NCI-H82 treated with DMSO at 0.1 percent for 48 hours (cell line): Measurements from ENCODE around the gene DEDD.
A peak's percentile ranks its signal among the peaks of the same experiment; 100 is the strongest.
"Not testable (repeated sequence)": the region's sequence is repeated elsewhere in the genome, so short reads cannot be mapped to it uniquely, and the experiment has no call there.

Experiments
- DNase-seq: peaks from one replicate; lab custom pipeline; 2025; ENCODE audit not compliant: unreplicated experiment; lab: John Stamatoyannopoulos, UW

Gene DEDD

DNA sequence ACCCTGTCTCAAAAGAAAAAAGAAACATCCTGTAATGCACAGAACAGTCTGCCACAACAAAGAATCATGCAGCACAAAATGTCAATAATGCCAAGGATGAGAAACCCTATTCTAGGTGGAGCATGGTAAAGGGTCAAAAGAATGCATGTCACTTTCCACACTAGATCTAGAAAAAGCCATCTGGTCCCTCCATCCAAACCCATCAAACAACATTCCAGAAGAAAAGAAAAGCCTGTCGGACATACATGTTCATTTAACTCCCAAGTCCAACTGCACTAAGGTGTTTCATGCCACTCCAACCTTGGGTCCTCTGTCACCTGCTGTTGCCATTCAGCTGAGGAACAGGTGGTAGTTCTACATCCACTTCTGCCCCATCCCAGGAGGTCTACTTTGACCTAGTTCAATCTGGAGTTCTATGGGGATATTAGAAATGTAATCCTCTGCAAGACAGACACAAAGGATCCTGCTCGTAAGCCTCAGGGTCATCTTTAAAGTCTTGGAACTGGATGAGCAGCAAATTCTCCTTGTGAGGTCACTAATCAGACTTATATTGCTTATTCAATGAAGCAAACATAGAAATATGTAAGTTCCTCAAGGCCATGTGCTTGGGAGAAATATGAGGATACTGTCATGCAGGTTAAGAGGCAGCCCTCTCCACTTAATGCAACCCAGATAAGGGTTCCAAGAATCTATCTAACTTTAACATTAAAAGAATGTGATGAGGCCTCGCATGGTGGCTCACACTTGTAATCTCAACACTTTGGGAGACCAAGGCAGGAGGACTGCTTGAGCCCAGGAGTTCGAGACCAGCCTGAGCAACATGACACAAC, 3.7 kb downstream of the DEDD start:
- DNase-seq: no peak

DNA sequence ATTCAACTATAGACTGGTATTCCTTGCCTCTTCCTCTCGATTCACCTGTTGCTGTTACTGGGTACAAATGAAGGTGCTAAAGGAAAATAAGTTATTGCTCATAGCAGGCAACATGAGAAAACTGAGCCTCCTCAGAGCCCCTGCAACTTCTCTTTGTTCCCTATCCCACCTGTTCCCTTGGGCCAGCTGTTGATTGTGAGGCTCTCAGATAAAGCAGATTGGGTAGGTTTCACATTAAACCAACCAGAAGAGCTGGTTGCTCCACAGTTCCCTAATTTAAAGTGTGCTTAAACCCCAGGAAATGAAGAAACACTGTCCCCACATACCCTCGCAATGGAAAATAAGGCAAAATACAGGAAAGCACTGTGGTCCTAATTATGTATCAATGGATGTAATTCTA, 4.8 kb downstream of the DEDD start:
- DNase-seq: no peak

DNA sequence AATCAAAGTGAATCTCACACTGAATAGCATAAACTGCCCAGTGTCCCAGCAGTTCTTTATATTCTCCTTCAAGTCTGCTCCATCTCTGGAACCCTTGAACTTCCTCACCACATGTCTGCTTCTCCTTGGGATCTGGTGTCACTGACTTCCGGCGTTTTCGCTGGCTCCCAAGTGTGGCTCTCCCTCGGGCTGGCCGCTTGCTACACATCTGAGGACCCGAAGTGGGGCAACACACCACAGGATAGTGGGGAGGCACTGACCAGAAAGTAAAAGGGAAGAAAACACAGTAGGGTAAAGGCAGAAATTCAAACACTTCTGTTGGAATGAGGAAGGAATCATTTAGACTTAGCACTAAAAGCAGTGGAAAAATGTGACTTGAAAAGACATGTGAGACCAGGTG, 9.5 kb downstream of the DEDD start:
- DNase-seq: no peak

DNA sequence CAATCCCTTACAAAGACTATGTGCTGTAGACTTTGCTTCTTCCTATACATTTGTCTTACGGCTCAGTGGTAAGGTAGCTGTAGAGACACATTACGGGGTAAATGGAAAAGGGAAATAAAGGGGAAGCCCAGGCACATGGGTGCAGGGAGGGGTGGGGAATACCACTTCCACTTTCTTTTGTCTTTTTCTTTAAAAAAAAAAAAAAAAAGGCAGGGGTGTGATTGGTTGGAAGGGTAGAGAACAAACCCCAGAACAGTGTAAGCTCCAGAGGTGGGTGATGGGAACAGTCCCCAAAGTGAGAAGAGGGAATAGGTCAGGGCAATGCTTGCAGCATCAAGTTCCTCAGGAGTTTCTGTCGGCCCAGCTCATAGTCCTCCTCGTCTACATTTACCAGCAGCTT, 10.6 kb downstream of the DEDD start:
- DNase-seq: no peak

DNA sequence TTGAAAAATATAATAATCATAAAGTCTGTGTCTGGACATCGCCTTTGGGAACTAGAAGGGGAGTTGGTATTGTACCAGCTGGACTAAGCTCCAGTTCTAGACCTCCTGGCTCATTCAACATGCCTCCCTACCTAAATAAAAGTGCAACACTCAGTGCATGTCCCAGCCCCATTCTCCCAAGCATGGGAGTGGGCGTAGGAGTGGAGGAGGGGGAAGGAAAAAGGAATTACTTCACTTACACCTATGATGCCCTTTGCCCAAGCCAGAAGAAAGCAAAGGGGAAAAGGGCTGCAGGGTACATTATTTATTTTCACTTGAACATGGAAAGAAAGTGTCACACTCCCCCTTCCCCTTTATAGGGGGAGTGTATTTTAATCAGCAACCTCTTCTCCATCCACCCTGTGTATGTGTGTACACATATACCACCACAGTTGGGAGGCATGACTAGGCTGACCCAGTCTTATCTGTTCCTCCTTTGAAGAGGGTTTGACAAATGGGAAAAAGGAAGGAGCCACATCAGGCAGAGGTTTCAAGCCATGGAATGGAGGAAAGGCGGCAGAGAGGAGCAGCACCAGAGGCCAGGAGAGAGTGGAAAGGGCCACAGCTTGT, 11.3 kb downstream of the DEDD start:
- DNase-seq: no peak

DNA sequence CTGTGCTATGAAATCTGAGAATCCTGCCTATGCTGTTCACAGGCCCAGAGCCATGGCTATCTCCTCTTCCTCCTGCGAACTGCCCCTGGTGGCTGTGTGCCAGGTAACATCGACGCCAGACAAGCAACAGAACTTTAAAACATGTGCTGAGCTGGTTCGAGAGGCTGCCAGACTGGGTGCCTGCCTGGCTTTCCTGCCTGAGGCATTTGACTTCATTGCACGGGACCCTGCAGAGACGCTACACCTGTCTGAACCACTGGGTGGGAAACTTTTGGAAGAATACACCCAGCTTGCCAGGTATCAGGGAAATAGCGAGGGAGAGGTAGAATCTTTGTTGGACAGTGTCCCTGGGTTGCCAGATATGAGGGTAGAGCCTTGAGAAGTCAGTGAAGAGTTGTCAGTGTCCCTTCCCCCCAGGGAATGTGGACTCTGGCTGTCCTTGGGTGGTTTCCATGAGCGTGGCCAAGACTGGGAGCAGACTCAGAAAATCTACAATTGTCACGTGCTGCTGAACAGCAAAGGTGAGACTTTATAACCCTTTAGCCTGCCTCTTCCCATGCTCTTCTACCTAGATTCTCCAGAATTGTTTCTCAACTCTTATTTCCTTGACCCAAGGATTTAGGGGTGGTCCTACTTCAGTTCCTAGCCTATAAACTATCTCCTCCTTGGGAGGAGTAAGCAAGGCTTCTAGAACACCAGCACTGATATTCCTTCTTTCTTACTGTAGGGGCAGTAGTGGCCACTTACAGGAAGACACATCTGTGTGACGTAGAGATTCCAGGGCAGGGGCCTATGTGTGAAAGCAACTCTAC, 13.2 kb downstream of the DEDD start:
- DNase-seq: peak; percentile 43

DNA sequence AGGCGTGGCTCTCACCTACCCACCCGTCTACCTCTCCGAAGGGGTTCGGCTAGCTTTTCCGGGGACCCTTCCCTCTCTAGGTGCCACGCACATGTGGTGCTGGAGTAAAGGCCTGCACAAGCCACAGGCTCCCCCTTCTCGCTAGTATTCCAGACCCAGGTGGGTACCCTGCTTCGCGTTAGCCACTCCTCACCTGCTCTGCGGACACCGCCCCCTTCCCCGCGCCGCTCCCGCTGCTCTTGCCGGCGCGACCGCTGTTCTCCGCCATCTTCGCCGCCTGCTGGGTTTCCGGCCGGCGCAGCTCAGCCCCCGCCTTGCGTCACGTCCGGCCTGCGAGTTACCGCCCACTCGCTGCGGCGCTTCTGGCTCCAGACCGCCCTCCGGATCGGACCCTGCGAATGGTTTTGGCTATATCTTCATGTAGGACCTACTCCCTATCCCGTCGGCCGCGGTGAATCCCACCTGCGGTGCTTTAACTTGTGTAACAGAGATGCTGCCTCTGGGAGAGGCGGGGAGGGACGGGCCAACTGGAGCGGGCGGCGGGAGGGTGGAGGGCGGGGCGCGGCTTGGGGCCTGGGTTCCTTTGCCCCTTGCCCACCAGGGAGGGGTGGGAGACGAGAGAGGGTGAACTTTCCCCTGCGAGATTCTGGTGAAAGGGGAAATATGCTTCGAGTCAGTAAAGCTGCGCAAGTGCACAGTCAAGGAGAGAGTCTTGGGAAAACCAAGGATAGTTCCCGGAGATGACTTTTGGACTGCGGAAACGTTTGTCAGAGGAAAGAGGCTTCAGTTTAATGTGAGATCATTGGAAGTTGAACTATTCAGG, 14.5 kb downstream of the DEDD start, which contains the start of the genes NIT1 and PFDN2:
Gene NIT1 (plus strand): TSS at position 347 of the 823 bp plus-strand sequence. CDS start 72 bp downstream, at position 419.
Gene PFDN2 (minus strand): TSS at position 279 of the 823 bp plus-strand sequence. CDS start 11 bp downstream, at position 268.
- DNase-seq: peak; percentile 51

DNA sequence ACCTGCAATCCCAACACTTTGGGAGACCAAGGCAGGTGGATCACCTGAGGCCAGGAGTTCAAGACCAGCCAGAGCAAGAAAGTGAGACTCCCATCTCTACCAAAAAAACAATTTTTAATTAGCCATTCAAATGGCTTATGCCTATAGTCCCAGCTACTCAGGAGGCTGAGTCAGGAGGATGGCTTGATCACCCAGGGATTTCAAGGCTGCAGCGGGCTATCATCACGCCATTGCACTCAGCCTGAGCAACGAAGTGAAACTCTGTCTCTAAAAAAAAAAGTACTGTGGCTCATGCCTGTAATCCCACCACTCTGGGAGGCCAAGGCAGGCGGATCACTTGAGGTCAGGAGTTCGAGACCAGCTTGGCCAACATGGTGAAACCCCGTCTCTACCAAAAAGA, 16.5 kb downstream of the DEDD start:
- DNase-seq: not testable (repeated sequence)

DNA sequence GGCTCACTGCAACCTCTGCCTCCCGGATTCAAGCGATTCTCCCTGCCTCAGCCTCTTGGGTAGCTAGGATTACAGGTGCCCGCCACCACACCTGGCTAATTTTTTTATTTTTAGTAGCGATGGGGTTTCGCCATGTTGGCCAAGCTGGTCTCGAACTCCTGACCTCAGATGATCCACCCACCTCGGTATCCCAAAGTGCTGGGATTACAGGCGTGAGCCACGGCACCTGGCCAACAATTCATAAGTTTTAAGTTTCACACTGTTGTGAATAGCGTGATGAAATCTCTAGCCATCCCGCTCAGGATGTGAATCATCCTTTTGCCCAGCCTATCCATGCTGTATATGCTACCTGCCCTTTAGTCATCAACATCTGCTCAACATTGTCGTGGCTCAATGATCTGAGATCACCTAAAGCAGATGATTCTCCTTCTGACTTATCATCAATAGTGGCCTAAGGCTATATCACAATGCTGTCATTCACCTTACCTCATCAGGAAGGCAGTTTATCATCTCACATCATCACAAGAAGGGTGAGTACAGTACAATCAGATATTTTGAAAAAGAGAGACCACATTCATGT, 17.2 kb downstream of the DEDD start:
- no peak for DNase-seq

DNA sequence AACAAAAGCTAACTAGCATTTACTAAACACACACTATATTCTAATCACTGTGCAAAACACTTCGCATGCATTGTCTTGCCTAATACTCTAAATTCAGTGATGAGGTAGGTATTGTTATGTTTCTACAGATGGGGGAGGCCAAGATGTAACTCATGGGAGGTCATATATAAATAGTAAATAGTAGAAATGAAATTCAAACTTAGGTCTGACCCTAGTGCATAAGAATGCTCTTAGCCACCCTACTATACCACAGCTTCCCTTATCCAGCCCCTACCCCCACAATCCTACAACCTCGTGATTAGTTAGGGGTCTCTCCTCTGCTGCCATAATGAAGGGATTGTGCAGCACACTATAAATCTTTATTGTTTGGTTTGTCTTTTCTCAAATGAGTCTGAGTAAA, 17.9 kb downstream of the DEDD start:
- no peak for DNase-seq

DNA sequence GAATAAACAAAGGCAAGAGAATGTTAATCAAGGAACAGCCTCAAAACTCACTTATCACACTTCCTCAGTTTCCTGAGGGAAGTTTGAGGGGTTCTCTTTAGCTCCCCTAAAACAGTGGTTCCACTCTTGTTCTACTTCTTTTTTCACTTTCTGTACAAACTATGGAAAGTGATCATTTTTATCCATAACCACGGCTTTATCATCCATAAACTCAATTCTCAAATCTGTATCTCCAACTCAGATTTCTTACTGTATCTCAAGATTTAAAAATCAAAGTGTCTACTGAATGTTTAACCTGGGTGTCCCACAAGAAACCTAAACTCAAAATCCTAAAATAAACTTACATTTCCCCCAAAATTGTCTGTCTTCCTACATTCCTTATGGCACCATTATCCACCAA, 18.6 kb downstream of the DEDD start:
- DNase-seq: no peak

DNA sequence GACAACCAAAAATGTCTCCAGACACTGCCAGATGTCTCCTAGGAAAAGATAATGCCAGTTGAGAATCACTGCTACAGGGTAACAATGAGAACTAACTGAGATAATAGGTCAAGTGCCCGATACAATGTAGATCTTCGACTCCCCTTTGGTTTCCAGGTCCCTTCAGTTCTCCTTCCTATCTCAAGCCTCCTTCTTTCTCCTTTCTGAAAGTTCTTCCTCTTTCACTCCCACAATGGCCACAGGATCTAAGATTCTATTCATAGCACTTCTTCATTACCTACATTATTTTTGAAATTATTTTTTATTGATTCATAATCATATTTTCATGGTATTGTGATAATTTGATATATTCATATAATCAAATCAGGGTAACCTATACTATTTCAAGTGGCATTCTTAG, 20.9 kb downstream of the DEDD start:
- DNase-seq: no peak

DNA sequence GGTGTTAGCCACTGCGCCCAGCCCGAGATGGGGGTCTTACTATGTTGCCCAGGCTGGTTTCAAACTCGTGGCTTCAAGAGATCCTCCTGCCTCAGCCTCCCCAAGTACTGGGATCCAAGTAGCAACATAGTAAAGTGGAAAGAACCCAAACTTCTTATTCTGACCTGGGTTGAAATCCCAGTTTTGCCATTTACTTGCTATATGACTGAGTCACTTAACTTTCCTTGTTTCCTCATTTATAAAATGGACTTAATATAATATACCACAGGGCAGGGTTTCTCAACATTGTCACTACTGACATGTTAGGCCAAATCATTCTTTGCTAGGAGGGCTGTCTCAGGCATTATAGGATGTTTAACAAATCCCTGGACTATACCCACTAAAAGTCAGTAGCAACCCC, 21.4 kb downstream of the DEDD start:
- DNase-seq: no peak

DNA sequence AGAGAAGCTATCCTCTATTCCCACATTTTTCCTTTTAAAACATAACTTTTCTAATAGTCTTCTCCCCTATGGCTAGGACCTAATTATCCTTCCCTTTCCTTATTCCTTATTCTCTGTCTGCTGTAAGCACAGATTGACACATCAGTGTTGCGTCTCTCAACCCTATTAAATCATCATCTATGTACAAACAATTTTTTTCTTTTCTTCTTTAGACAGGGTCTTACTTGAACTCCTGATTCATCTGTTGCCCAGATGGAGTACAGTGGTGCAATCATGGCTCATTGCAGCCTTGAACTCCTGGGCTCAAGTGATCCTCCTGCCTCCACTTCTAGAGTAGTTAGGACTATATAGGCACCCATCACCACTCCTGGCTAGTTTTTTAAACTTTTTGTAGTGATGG, 26.0 kb downstream of the DEDD start:
- no peak for DNase-seq

DNA sequence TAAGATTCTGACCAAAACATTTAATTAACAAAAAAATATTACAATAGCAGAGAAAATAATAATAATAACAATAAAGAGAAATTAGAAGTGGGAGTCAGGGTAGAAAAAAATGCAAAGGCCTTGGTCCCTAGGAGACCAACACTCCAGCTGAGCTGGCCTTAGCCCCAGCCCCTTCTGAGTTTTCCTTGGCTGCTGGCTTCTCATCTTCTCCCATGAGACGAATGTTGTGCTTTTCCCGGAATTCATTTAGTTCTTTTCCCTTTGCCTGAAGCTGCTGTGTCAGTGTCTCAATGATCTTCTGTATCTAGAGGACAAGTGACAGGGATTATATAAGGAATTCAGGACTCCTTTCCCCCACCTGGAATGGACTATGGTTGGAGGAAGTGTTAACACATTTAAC, 31.9 kb downstream of the DEDD start:
- DNase-seq: no peak

DNA sequence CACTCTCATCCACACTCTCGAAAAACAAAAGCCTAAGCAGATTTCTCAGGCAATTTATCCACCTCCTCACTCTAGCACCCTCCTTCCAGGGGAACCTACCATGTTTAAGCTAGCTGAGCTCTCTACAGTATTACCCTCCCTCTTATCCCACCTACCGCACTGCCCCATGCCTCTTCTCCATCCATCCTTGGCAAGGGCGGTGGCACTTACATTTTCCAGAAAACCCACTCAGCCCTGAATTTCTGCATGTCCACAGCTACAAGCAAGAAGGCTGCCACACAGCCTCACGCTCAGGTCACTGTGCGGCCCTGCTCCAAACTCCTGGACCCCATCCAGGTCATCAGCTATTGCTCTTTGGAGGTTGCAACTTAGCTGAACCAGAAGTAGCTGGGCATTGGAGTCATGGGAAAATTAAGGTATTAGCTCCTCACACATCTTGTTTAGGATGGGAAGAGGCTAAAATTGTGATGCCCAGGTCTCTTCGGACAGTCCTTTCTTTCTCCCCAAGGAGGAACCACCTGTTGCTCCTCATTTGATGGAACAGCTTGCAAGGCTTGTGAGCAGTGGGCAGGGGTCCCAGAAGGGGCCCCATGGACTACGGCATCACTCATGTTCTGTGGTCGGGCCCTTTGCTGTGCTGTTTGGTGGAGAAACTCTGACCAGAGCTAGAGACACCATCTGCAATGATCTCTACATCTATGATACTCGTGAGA, 33.2 kb downstream of the DEDD start:
- no peak for DNase-seq

DNA sequence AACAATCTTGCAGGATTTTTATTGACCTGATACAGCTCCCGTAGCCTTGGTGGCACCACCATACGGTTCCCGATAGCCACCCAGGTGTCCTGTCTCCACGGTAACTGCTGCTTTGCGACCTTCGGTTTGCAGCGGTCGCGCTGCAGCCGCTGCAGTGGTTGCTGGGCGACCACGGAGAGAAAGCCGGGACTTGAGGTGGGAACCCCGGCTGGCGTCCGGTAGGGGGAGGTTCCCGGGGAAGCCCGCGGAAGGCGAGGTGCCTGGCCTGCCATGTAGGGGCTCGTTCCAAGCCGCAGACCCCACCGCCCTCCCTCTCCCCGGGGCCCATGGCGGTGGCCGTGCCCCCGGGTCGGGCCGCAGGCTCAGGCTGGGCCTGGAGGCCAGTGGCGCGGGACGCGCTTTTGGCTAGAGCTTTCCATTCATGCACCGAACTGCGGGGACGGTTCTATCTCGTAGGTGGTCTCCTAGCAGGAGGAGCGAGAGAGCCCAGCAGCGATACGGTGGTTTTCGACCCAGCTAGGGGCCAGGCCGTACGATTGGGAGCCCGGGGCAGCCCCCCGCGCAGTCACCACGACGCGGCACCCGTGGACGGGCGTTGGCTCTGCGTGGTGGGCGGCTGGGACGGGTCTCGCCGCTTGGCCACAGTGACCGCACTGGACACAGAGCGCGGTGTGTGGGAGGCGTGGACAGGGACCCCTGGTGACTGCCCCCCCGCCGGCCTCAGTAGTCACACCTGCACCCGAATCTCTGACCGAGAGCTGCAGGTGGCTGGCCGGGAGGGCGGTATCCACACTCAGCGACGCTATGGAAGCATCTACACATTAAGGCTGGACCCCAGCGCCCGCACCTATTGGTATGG, 34.0 kb downstream of the DEDD start, which contains the start of gene KLHDC9:
Gene KLHDC9 (plus strand): TSS at position 152 of the 859 bp plus-strand sequence. CDS start 175 bp downstream, at position 327.
- peak; percentile 73 for DNase-seq

DNA sequence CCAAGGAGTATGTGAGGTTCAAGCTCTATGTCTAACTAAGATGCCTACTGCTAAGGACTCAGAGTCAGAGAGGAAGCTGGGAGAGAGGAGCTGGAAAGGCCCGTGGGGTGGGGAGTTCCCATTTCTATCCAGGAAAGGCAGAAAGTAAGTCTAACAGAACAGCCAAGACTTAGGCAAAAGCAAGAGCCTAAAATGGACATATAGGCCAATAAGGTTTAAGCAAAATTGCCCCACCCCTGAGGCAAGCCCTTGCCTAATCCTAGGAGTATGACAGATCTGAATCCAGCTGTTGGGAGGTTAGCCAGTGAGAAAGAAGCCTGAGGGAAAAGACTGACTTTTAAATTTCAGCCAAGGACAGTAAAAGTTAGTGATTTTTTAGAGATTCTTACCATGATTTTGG, 35.9 kb downstream of the DEDD start:
- DNase-seq: no peak

DNA sequence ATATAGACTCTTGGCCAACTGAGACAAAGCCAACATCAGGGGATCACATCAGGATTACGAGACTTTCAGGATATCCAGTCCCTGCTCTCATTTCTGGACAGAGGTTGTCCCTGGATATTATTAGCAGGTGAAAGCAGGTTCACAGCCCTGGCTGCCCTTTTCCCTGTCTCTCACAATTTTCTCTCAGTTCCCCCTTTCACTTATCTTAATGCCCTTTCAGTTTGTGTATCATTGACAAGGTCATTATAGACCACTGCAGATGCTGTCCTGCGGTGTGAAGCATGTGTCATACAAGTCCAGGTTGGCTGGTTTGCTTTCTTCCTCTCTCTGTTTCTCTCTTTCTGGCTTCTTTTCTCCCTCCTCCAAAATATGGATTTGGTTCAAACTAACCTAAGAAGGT, 36.5 kb downstream of the DEDD start:
- no peak for DNase-seq
